ENCODE results near the gene SOX6.
"Not testable (repeated sequence)": the region's sequence is repeated elsewhere in the genome, so short reads cannot be mapped to it uniquely, and the experiment has no call there.

The SOX6 gene

DNA sequence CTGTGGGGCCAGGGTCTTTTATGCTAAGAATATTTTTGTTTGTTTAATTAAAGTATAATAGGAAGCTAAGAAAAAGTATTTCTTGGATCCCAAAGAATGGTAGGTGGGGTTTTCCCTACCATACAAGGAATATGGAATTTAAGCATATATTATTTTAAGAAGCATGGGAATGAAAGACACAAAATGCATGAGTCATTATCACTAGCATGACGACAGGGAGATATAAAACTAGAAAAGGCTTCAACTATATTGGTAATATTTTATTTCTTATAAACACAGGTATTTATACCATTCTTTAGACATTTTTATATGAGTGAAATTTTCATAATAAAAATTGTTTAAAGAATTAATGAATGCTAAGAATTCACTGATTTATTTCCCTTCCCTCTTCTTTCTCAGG, 39.3 kb upstream of the SOX6 start:
- no peak for DNase-seq (ENCODE audit: low read depth in 2 of 2)
- H3K4me3 ChIP-seq (replicated peaks in 1 of 2; ENCODE audit: low read depth in 2 of 2, low read length in 2 of 2), result no peak overlapping the region
- TF ChIP-seq, protein P1, sequence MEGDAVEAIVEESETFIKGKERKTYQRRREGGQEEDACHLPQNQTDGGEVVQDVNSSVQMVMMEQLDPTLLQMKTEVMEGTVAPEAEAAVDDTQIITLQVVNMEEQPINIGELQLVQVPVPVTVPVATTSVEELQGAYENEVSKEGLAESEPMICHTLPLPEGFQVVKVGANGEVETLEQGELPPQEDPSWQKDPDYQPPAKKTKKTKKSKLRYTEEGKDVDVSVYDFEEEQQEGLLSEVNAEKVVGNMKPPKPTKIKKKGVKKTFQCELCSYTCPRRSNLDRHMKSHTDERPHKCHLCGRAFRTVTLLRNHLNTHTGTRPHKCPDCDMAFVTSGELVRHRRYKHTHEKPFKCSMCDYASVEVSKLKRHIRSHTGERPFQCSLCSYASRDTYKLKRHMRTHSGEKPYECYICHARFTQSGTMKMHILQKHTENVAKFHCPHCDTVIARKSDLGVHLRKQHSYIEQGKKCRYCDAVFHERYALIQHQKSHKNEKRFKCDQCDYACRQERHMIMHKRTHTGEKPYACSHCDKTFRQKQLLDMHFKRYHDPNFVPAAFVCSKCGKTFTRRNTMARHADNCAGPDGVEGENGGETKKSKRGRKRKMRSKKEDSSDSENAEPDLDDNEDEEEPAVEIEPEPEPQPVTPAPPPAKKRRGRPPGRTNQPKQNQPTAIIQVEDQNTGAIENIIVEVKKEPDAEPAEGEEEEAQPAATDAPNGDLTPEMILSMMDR (IDR thresholded peaks at IDR 0.05; ENCODE audit: low read depth, low read length), result no peak

DNA sequence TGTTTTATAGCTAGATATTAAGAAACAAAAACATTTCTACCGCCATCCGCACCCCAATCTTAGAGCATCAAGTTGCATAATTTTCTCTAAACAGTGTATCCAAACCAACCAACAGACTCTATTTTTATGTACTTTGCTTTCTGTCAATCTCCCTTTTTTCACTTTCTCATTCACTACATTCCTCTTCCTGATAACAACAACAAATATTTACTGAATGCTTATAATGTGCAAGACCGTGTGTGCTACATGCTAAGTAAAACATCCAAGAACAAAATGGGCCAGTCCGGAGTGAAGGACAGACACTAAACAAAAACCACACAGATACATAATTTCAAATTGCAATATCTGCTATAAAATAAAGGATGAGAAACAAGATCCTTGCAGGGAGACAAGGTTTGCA, 38.6 kb upstream of the SOX6 start:
- DNase-seq (ENCODE audit: low read depth in 2 of 2), result no peak
- H3K4me3 ChIP-seq (replicated peaks in 1 of 2; ENCODE audit: low read depth in 2 of 2, low read length in 2 of 2), result no peak overlapping the region
- TF ChIP-seq, protein P1 (IDR thresholded peaks at IDR 0.05; ENCODE audit: low read depth, low read length), result no peak

DNA sequence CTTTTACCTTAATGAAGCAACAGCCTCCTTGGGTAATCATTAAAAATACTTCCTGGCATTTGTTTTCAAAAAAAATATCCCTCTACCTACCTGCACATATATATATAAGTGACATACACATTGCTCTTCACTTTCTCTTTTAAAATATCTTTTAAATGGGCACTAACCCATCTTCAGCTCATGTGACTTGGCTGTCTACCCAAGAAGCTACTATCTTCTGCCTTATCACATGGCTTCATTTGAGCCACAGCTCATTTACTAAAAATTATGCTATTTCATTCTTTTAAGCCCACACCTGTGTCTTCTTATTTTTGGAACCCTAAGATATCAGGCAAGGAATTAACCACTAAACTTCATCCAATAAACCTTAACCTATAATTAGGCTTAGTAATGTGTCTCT, 37.0 kb upstream of the SOX6 start:
- H3K4me3 ChIP-seq (replicated peaks in 1 of 2; ENCODE audit: low read depth in 2 of 2, low read length in 2 of 2), result no peak overlapping the region
- TF ChIP-seq, protein P1 (IDR thresholded peaks at IDR 0.05; ENCODE audit: low read depth, low read length), result no peak
- no peak for DNase-seq (ENCODE audit: low read depth in 2 of 2)

DNA sequence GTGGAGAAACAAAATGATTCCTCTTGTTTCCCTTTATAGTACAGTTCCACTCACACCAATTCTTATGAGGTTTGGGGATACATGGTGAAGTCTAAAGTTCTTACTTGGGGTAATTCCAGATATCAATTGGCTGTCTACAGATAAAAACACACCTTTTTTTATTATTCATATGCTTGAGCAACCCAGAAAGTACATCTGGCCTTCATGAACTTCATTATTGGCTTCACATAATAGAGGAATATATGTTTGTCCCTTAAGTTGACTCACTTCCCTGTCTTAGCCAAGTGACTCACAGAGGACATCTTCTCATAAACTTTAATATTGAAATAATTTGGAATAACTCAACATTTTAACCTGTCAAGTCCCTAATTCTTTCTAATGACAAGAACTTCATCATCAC, 36.3 kb upstream of the SOX6 start:
- TF ChIP-seq, protein P1 (IDR thresholded peaks at IDR 0.05; ENCODE audit: low read depth, low read length), result no peak
- DNase-seq (ENCODE audit: low read depth in 2 of 2), result no peak
- no peak overlapping the region for H3K4me3 ChIP-seq (replicated peaks in 1 of 2; ENCODE audit: low read depth in 2 of 2, low read length in 2 of 2)

DNA sequence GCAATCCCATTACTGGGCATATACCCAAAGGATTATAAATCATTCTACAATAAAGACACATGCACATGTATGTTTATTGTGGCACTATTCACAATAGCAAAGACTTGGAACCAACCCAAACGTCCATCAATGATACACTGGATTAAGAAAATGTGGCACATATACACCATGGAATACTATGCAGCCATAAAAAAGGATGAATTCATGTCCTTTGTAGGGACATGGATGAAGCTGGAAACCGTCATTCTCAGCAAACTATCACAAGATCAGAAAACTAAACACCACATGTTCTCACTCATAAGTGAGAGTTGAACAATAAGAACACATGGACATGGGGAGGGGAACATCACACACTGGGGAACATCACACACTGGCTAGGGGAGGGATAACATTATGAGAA, 34.5 kb upstream of the SOX6 start:
- not testable (repeated sequence) for H3K4me3 ChIP-seq (replicated peaks in 1 of 2; ENCODE audit: low read depth in 2 of 2, low read length in 2 of 2); DNase-seq (ENCODE audit: low read depth in 2 of 2)

GRCh38 chr11:16385099-16385498, 28.8 kb upstream of the SOX6 start:
- TF ChIP-seq, protein P1 (IDR thresholded peaks at IDR 0.05; ENCODE audit: low read depth, low read length), result no peak
- DNase-seq (ENCODE audit: low read depth in 2 of 2), result no peak
- H3K4me3 ChIP-seq (replicated peaks in 1 of 2; ENCODE audit: low read depth in 2 of 2, low read length in 2 of 2), result no peak overlapping the region

DNA sequence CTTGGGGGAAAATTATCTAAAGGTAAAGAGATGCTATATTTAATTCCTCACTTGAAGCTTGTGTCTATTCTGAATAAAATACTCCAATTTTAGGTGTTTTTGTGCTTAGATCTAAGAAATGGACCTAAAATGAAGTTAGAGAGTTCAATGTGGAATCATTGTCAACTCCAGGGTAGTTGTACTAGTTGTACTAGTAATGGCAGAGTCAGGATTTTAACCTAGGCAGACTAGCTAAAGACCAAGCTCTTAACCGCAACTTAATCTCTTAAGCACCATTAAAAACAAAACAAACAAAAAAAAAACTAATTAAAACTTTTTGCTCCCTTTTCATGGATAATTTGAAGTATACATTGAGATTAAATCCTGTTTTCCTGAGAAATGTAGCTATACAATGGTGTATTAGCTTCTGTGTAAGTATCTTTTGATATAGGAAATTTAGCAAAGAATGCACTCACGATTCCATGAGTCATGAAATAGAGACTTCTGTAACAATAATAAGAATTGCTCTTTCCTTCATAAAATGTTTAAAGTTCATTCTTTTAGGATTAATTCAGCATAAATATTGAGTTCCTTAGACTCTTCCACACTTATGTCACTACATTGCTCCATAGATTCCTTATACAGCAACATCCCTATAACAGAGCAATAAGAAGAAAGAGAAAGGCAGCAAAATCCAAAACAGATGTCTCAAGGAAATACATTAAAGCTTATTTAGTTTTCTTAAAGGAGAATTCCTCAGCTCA, 26.5 kb upstream of the SOX6 start:
- TF ChIP-seq, protein P1 (IDR thresholded peaks at IDR 0.05; ENCODE audit: low read depth, low read length), result no peak
- H3K4me3 ChIP-seq (replicated peaks in 1 of 2; ENCODE audit: low read depth in 2 of 2, low read length in 2 of 2), result no peak overlapping the region
- DNase-seq (ENCODE audit: low read depth in 2 of 2), result peak in 1 of 2 donors; percentile 4

Measured in cardiac fibroblast (primary cell).